GM12878 (cell line): ENCODE measurements around the gene HDAC5. TPM values are rescaled to one million over a fixed set of nuclear protein-coding genes. Genes with fewer than 3 reads are reported as not detected.

ENCODE experiments used
- ATAC-seq: fragments of 200-7000 bp; cut with Tn5 transposase; 3 replicates; pipeline ENCODE4 v1.9.1; 2020; ENCODE audit warnings: mild to moderate bottlenecking, moderate library complexity
- BruUV-seq: library from RNA; stranded (reverse); fragments of 400-500 nt; replicated peaks from 2 replicates; lab custom pipeline; 2021; lab: Mats Ljungman, UMichigan
- CTCF ChIA-PET: fragments of 300-600 bp; sonication (Branson Sonifier 250); formaldehyde crosslinking; extraction: SDS; loops from one replicate; lab custom pipeline; 2021; ENCODE audit warnings: inconsistent platforms; lab: Yijun Ruan, JAX
- POLR2A ChIA-PET: fragments of 350-600 bp; formaldehyde crosslinking; extraction: SDS; loops from one replicate; lab custom pipeline; 2021; ENCODE audit warnings: inconsistent platforms; lab: Charles Lee
- RAD21 ChIA-PET: fragments of 300-600 bp; sonication (Branson Sonifier 250); formaldehyde crosslinking; loops from one replicate; lab custom pipeline; 2023; ENCODE audit warnings: antibody characterized with exemption; ENCODE audit not compliant: unreplicated experiment; lab: Charles Lee
- SMC1A ChIA-PET: fragments of 300-600 bp; sonication (Branson Sonifier 250); formaldehyde crosslinking; loops from one replicate; lab custom pipeline; 2023; ENCODE audit not compliant: unreplicated experiment, uncharacterized antibody; lab: Charles Lee
- DNase-seq: peaks from one replicate; pipeline ENCODE4 v3.0.0-alpha.2; 2011; ENCODE audit warnings: low read depth, low spot score
- FAIRE-seq: peaks from 3 replicates; lab custom pipeline; 2011; peaks lifted over from hg19 to GRCh38; lab: Jason Lieb, UNC
- H2AFZ ChIP-seq: 2 replicates; pipeline ENCODE4 v1.6.0; 2011; ENCODE audit warnings: low read depth, low read length, control low read depth; ENCODE audit not compliant: control insufficient read depth
- H3K27ac ChIP-seq: 2 replicates; pipeline ENCODE4 v1.5.1; 2011; ENCODE audit warnings: control low read depth; ENCODE audit not compliant: control insufficient read depth, insufficient read depth
- H3K27me3 ChIP-seq, 2 experiments: replicated peaks in 1 of 2; 2 replicates each; pipeline versions ENCODE4 v1.6.0 to v1.6.1; 2011; ENCODE audit warnings: low read length in 1 of 2; ENCODE audit not compliant: control insufficient read depth in 2 of 2, insufficient read depth in 2 of 2
- H3K36me3 ChIP-seq, 2 experiments: 2 replicates each; pipeline ENCODE4 v1.5.1; 2011; ENCODE audit warnings: low read length in 1 of 2; ENCODE audit not compliant: control insufficient read depth in 2 of 2, insufficient read depth in 2 of 2
- H3K4me1 ChIP-seq: 2 replicates; pipeline ENCODE4 v1.6.1; 2011; ENCODE audit warnings: mild to moderate bottlenecking, low read length, moderate library complexity, mixed read lengths; ENCODE audit not compliant: control insufficient read depth, insufficient read depth
- H3K4me2 ChIP-seq: 2 replicates; pipeline ENCODE4 v1.6.0; 2011; ENCODE audit warnings: control low read depth; ENCODE audit not compliant: control insufficient read depth, insufficient read depth
- H3K4me3 ChIP-seq: fragments of 200-600 bp; sonication (generic); 2 replicates; pipeline ENCODE4 v1.5.1; 2016
- H3K79me2 ChIP-seq: 2 replicates; pipeline ENCODE4 v1.6.0; 2011; ENCODE audit warnings: low read length; ENCODE audit not compliant: control insufficient read depth, insufficient read depth
- H3K9ac ChIP-seq: 2 replicates; pipeline ENCODE4 v1.8.0; 2011; ENCODE audit warnings: low read length, control low read depth, mixed read lengths; ENCODE audit not compliant: control insufficient read depth, insufficient read depth
- H3K9me3 ChIP-seq: replicated peaks from 3 replicates; pipeline ENCODE4 v1.5.1; 2011; ENCODE audit warnings: mild to moderate bottlenecking, low read length; ENCODE audit not compliant: control insufficient read depth, insufficient read depth
- H4K20me1 ChIP-seq: 2 replicates; pipeline ENCODE4 v1.6.0; 2011; ENCODE audit not compliant: control insufficient read depth, insufficient read depth
- ATF7 ChIP-seq: fragments of 450-650 bp; IDR thresholded peaks from 2 replicates; pipeline ENCODE4 v1.6.1; 2016; ENCODE audit warnings: low read depth, mild to moderate bottlenecking
- BRCA1 ChIP-seq: IDR thresholded peaks from 2 replicates; pipeline ENCODE4 v1.6.1; 2011; ENCODE audit warnings: low read depth, low read length, improper control_type of control experiment
- CREM ChIP-seq: IDR thresholded peaks from 2 replicates; pipeline ENCODE4 v1.6.1; 2014; ENCODE audit warnings: antibody characterized with exemption, low read depth
- CTCF ChIP-seq, 3 experiments: IDR thresholded peaks in 2 of 3; conservative IDR thresholded peaks in 1 of 3; 2 replicates each; pipeline ENCODE4 v1.5.1; 2011; ENCODE audit warnings: low read depth in 3 of 3, low read length in 3 of 3, mild to moderate bottlenecking in 3 of 3, control low read depth in 2 of 3, moderate library complexity in 2 of 3, inconsistent platforms in 1 of 3, mixed read lengths in 1 of 3; ENCODE audit not compliant: control insufficient read depth in 2 of 3, insufficient read depth in 1 of 3; ENCODE audit errors: extremely low read depth in 1 of 3
- DPF2 ChIP-seq: fragments of 450-650 bp; IDR thresholded peaks from 2 replicates; pipeline ENCODE4 v1.6.1; 2017; ENCODE audit warnings: mild to moderate bottlenecking
- JUNB ChIP-seq: IDR thresholded peaks from 2 replicates; pipeline ENCODE4 v1.6.1; 2016; ENCODE audit warnings: antibody characterized with exemption, mild to moderate bottlenecking
- MTA3 ChIP-seq: IDR thresholded peaks from 2 replicates; pipeline ENCODE4 v1.6.1; 2012; ENCODE audit warnings: low read length, inconsistent platforms, borderline replicate concordance
- NR2F1 ChIP-seq: fragments of 450-650 bp; conservative IDR thresholded peaks from 2 replicates; pipeline ENCODE4 v1.6.1; 2017; ENCODE audit warnings: mild to moderate bottlenecking
- PAX8 ChIP-seq: fragments of 450-650 bp; IDR thresholded peaks from 2 replicates; pipeline ENCODE4 v1.6.1; 2017; ENCODE audit warnings: mild to moderate bottlenecking, moderate library complexity
- POLR2AphosphoS5 ChIP-seq: IDR thresholded peaks from 2 replicates; pipeline ENCODE4 v1.6.1; 2011; ENCODE audit warnings: mild to moderate bottlenecking, low read length, inconsistent platforms
- RCOR1 ChIP-seq: conservative IDR thresholded peaks from 2 replicates; pipeline ENCODE4 v1.6.1; 2012; ENCODE audit warnings: low read depth, low read length, improper control_type of control experiment
- REST ChIP-seq: IDR thresholded peaks from 2 replicates; pipeline ENCODE4 v1.6.1; 2012; ENCODE audit warnings: mild to moderate bottlenecking, low read depth, low read length
- WRNIP1 ChIP-seq: IDR thresholded peaks from 2 replicates; pipeline ENCODE4 v1.6.1; 2011; ENCODE audit warnings: low read depth, low read length, improper control_type of control experiment, borderline replicate concordance
- ZBTB40 ChIP-seq: fragments of 450-650 bp; IDR thresholded peaks from 2 replicates; pipeline ENCODE4 v1.6.1; 2016; ENCODE audit warnings: mild to moderate bottlenecking, moderate library complexity, borderline replicate concordance
- WGBS: methylation state at CpG from one replicate; pipeline ENCODE4 v1.1.6; 2016; ENCODE audit warnings: low lambda C conversion rate; ENCODE audit not compliant: insufficient replicate concordance, insufficient coverage; ENCODE audit errors: missing lambda C conversion rate; 5-methylcytosine and 5-hydroxymethylcytosine counted together
- in situ Hi-C: fragments of 300-500 bp; cut with MboI; formaldehyde crosslinking; loops from 9 replicates; pipeline ENCODE4 v1.14.3; 2018; ENCODE audit warnings: mixed read lengths
- intact Hi-C: fragments of 100-400 bp; cut with micrococcal nuclease; formaldehyde crosslinking; loops from one replicate; pipeline ENCODE4 v1.14.2; 2022; ENCODE audit not compliant: unreplicated experiment
- polyA plus RNA-seq, 11 experiments: library from polyadenylated mRNA; depleted of rRNA in 4 of 11; unstranded in 6 of 11; stranded (reverse) in 5 of 11; fragments of >200 nt; fragmentation: Nextera tagmentation in 4 of 11; fragmentation: Illumina TruSeq in 1 of 11; extraction: Ambion mirVana in 4 of 11; extraction: Trizol in 1 of 11; gene quantifications; 1 replicate in 1 of 11; 2 replicates in 10 of 11; pipeline versions ENCODE4 v1.2.1 to v1.2.3, GENCODE V29; 2011 to 2016; ENCODE audit warnings: inconsistent platforms in 2 of 11, missing spikeins in 2 of 11, low read depth in 1 of 11
- total RNA-seq, 4 experiments: library from RNA; depleted of rRNA in 3 of 4; stranded (reverse); fragments of >200 nt in 3 of 4; fragmentation: Illumina TruSeq in 1 of 4; extraction: Trizol in 1 of 4; gene quantifications; 2 replicates each; pipeline versions ENCODE4 v1.2.1 to v1.2.3, GENCODE V29; 2013 to 2021

The HDAC5 gene
- total and polyA plus RNA-seq, 10 of the 15 experiments (the other 5 are each of a cell fraction or from before 2014, with no cell fraction given): 1.1 to 58.0 (median 27.3) TPM

DNA sequence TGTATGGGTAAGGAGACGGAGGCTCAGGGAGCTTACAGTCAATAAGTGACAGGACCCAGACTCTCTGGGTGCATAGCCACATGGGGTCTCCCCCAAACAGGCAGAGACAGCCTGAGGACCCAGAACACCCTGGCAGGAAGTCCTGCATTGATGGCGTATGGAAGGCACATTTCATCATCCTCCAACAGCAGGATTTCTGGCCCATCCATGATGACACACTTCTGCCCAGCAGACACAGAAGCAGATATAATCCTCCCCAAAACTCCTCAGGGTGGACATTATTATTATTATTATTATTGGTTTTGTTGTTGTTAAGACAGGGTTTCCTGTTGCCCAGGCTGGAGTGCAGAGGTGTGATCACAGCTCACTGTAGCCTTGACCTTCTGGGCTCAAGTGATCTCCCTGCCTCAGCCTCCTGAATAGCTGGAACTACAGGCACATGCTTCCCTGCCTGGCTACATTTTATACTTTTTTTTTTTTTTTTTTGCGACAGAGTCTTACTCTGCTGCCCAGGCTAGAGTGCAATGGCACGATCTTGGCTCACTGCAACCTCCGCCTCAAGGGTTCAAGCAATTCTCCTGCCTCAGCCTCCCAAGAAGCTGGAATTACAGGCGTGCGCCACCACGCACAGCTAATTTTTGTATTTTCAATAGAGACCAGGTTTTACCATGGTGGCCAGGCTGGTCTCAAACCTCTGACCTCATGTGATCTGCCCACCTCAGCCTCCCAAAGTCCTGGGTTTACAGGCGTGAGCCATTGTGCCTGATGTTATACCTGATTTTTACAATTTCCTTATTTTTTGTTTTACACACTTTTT is 11.5 kb upstream of the HDAC5 start:
- CTCF ChIA-PET: interaction anchor here (0.7 kb wide), 1 partner anchor 11 kb away, joined by 5 read pairs; the partner anchor contains the start of gene HDAC5
- H2AFZ ChIP-seq: no peak overlapping the region
- POLR2A ChIA-PET: interaction anchor here (0.6 kb wide), 2 partner anchors 9 to 32 kb away, joined by 3 read pairs; no protein-coding TSS in a partner anchor
- no peaks in the 10 kb centered on the region for H3K79me2 ChIP-seq
- no peaks in the 10 kb centered on the region for H4K20me1 ChIP-seq
- FAIRE-seq: no peak
- peaks cover 15% of the 10 kb centered on the region for H3K4me1 ChIP-seq
- WGBS: 84% methylated on average over 8 of the region's 9 CpGs
- no TSS peak for BruUV-seq
- RAD21 ChIA-PET: interaction anchor here (0.7 to 1.4 kb wide), 2 partner anchors 12 to 218 kb away, joined by 3 to 5 read pairs; partner anchors contain the start of gene HDAC5
- no peak overlapping the region for H3K9ac ChIP-seq
- no peaks in the 10 kb centered on the region; a peak in 1 of 4 replicates for H3K27me3 ChIP-seq
- in situ Hi-C loops (no loop called here), intact Hi-C loops (no loop called here)
- SMC1A ChIA-PET: interaction anchor here (0.6 kb wide), 1 partner anchor 192 kb away, joined by 3 read pairs; no protein-coding TSS in a partner anchor
- H3K4me3 ChIP-seq: no peak overlapping the region
- no peak overlapping the region for H3K27ac ChIP-seq
- H3K9me3 ChIP-seq: no peaks in the 10 kb centered on the region
- no peaks in the 10 kb centered on the region for H3K36me3 ChIP-seq
- no peak for DNase-seq
- no peak for ATAC-seq
- H3K4me2 ChIP-seq: no peak overlapping the region
- TF ChIP-seq CTCF (IDR thresholded peaks at IDR 0.05 in 2 of 3, conservative IDR thresholded peaks at IDR 0.05 in 1 of 3; ENCODE audit: control insufficient read depth in 2 of 3, extremely low read depth in 1 of 3, insufficient read depth in 1 of 3, low read depth in 3 of 3, low read length in 3 of 3): no peak
- TF ChIP-seq DPF2: no peak
- TF ChIP-seq JUNB: no peak
- no peak for TF ChIP-seq MTA3
- TF ChIP-seq WRNIP1: no peak
- no peak for TF ChIP-seq REST
- TF ChIP-seq PAX8: no peak
- no peak for TF ChIP-seq POLR2AphosphoS5
- TF ChIP-seq ATF7: no peak
- TF ChIP-seq NR2F1: no peak
- TF ChIP-seq CREM: no peak
- TF ChIP-seq RCOR1: no peak
- no peak for TF ChIP-seq ZBTB40
- TF ChIP-seq BRCA1: no peak
